Mesodermal cell (in vitro differentiated cells): Measurements from ENCODE around the gene GGT6.

ENCODE experiments used
- H3K27ac ChIP-seq: 2 replicates; pipeline ENCODE4 v1.7.0; 2013; ENCODE audit warnings: mild to moderate bottlenecking, low read depth, low read length, moderate library complexity; ENCODE audit not compliant: severe bottlenecking
- H3K36me3 ChIP-seq: 2 replicates; pipeline ENCODE4 v1.7.1; 2013; ENCODE audit warnings: mild to moderate bottlenecking, low read length, moderate library complexity; ENCODE audit not compliant: control insufficient read depth, insufficient read depth
- H3K4me1 ChIP-seq: one replicate; pipeline ENCODE4 v1.7.1; 2013; ENCODE audit warnings: mild to moderate bottlenecking, low read length; ENCODE audit not compliant: insufficient read depth, control insufficient read depth, poor library complexity, severe bottlenecking
- H3K4me3 ChIP-seq: 2 replicates; pipeline ENCODE4 v1.7.0; 2013; ENCODE audit warnings: low read length, control low read depth, mild to moderate bottlenecking; ENCODE audit not compliant: insufficient read depth, poor library complexity, severe bottlenecking; ENCODE audit errors: extremely low read depth
- H3K9me3 ChIP-seq: 2 replicates; pipeline ENCODE4 v1.7.1; 2013; ENCODE audit warnings: mild to moderate bottlenecking, low read length, moderate library complexity; ENCODE audit not compliant: control insufficient read depth
- WGBS, 2 experiments: methylation state at CpG; one replicate each; pipeline ENCODE4 v1.1.5; 2013; ENCODE audit warnings: missing lambda C conversion rate in 2 of 2; ENCODE audit not compliant: insufficient coverage in 2 of 2; 5-methylcytosine and 5-hydroxymethylcytosine counted together

The GGT6 gene

GRCh38 chr17:4543557-4544026, 16.8 kb downstream of the GGT6 start:
- H3K36me3 ChIP-seq = peaks cover 87% of the 10 kb centered on the region
- H3K27ac ChIP-seq = no peak overlapping the region
- WGBS, 2 experiments = 94 to 99% methylated on average over 14 to 19 of the region's 19 CpGs
- H3K9me3 ChIP-seq = no peaks in the 10 kb centered on the region
- H3K4me1 ChIP-seq = no peaks in the 10 kb centered on the region
- H3K4me3 ChIP-seq = no peak overlapping the region

- WGBS, 2 experiments = 96% methylated on average over 10 to 18 of the region's 19 CpGs
Observed at GRCh38 chr17:4542726-4543191, 17.6 kb downstream of the GGT6 start.

GRCh38 chr17:4542003-4542725, 18.2 kb downstream of the GGT6 start:
- WGBS, 2 experiments = 95 to 96% methylated on average over 14 of the region's 14 CpGs
- no peak overlapping the region for H3K27ac ChIP-seq
- H3K4me3 ChIP-seq = no peak overlapping the region
- no peaks in the 10 kb centered on the region for H3K9me3 ChIP-seq
- H3K36me3 ChIP-seq = peaks cover 88% of the 10 kb centered on the region
- H3K4me1 ChIP-seq = no peaks in the 10 kb centered on the region

More at GRCh38 chr17:4542726-4543191, 17.6 kb downstream of the GGT6 start:
- Histone ChIP-seq H3K36me3 (peaks cover 89% of the 10 kb centered on the region), H3K4me3 (no peak overlapping the region), H3K4me1 (no peaks in the 10 kb centered on the region), H3K9me3 (no peaks in the 10 kb centered on the region), H3K27ac (no peak overlapping the region)

DNA sequence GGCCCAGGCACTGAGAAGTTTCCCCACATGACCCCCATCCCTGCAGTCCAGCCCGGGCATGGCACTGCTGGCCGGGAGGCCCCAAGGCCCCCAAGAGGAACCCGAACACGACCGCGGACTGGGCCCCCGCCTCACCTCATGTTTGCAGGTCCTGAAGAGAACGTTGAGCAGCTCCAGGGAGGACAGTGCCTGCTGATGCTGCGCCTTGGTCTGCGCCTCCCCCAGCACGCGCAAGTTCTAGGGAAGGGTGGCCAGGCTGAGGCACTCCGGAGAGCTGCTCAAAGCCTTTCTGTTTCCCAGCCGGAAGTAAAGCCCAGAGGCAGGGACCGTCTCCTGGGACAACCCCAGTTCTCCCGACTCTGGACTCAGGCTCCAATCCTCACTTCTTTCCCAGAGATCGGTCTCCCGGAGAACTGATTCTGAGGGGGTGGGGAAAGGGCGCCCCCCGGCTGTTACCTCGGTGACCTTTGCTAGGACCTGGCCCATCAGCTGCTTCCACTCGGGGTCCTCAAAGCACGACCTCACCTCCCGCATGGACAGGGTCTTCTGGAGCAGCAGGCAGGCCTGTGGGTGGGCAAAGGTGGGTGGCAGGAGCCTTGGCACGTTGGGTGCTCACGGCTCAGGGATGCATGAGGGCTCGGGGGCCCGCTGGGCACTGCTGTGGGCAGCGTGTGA, 18.9 kb downstream of the GGT6 start:
- Histone ChIP-seq H3K27ac (no peak overlapping the region), H3K4me1 (peaks cover 4% of the 10 kb centered on the region), H3K9me3 (no peaks in the 10 kb centered on the region), H3K36me3 (peaks cover 84% of the 10 kb centered on the region), H3K4me3 (no peak overlapping the region)
- 97% methylated on average over 25 of the region's 29 CpGs for WGBS, 2 experiments

GRCh38 chr17:4540687-4541327, 19.6 kb downstream of the GGT6 start:
- H3K4me1 ChIP-seq = peaks cover 4% of the 10 kb centered on the region
- no peak overlapping the region for H3K4me3 ChIP-seq
- peaks cover 79% of the 10 kb centered on the region for H3K36me3 ChIP-seq
- H3K9me3 ChIP-seq = no peaks in the 10 kb centered on the region
- no peak overlapping the region for H3K27ac ChIP-seq
- WGBS, 2 experiments = 96 to 99% methylated on average over 11 to 12 of the region's 15 CpGs

GRCh38 chr17:4540224-4540651, 20.1 kb downstream of the GGT6 start:
- H3K36me3 ChIP-seq = peaks cover 74% of the 10 kb centered on the region
- no peaks in the 10 kb centered on the region for H3K9me3 ChIP-seq
- H3K27ac ChIP-seq = no peak overlapping the region
- peaks cover 4% of the 10 kb centered on the region for H3K4me1 ChIP-seq
- WGBS, 2 experiments = 94 to 98% methylated on average over 6 to 13 of the region's 14 CpGs
- H3K4me3 ChIP-seq = no peak overlapping the region

DNA sequence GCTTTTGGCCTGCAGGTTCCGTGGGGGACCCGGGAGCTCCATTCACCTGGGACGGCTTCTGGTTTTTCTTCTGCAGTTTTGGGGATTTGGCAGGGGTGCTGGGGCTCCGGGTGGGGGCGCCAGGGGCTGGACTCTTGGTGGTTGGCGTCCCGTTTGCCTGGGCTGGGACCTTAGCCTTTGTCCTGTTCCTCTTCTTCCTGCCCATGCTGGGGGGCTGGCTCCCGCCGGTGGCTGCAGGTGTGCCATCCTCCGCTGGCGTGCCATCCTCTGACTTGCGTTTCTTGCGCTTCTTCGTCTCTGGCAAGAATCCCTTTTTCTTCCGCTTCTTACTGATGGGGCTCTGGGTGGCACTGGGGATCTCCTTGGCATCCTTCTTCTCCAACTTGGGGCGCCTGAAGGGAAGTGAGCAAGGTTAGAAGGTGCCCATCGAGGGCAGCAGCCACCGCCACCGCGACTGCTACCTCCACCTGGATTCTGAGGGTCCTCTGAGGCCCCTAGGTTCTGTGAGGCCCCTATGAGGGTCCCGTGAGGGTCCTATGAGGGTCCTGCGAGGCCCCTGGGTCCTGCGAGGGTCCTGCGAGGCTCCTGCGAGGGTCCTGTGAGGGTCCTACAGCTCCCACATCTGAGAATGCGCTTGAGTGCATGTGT, 20.7 kb downstream of the GGT6 start:
- Histone ChIP-seq H3K4me1 (peaks cover 4% of the 10 kb centered on the region), H3K27ac (no peak overlapping the region), H3K4me3 (no peak overlapping the region), H3K9me3 (no peaks in the 10 kb centered on the region), H3K36me3 (peaks cover 71% of the 10 kb centered on the region)
- 94 to 96% methylated on average over 24 to 26 of the region's 26 CpGs for WGBS, 2 experiments

DNA sequence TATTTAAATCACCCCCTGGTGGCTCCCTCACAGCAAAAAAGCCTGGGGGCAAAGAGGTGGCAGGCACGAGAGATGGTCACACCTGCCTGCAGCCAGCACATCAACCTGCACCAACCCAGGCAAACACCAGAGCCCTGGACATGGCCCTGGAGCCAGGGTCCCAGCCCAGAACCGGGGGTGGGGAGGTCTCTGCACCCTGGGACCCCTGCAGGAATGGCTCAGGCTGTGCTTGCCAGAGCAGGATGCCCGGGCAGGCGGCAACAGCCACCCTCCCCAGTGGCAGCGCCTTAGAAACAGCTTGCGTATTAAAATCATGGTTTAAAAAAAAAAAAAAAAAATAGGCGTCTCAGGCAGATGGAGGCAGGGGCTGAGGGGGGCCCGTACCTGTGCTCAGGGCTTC, 21.4 kb downstream of the GGT6 start:
- 96 to 100% methylated on average over 5 to 7 of the region's 8 CpGs for WGBS, 2 experiments
- peaks cover 67% of the 10 kb centered on the region for H3K36me3 ChIP-seq
- peaks cover 4% of the 10 kb centered on the region for H3K4me1 ChIP-seq

GRCh38 chr17:4538236-4539002, 22.0 kb downstream of the GGT6 start:
- Histone ChIP-seq H3K9me3 (no peaks in the 10 kb centered on the region), H3K4me1 (peaks cover 4% of the 10 kb centered on the region), H3K27ac (no peak overlapping the region), H3K36me3 (peaks cover 61% of the 10 kb centered on the region), H3K4me3 (no peak overlapping the region)
- 90 to 100% methylated on average over 3 to 4 of the region's 13 CpGs for WGBS, 2 experiments

More for the DNA sequence above, 21.4 kb downstream of the GGT6 start:
- Histone ChIP-seq H3K4me3 (no peak overlapping the region), H3K9me3 (no peaks in the 10 kb centered on the region), H3K27ac (no peak overlapping the region)
